IMR-90 (cell line): ENCODE results near the gene SETD2. TPM values are rescaled to one million over a fixed set of nuclear protein-coding genes. Genes with fewer than 3 reads are reported as not detected.
A peak's percentile ranks its signal among the peaks of the same experiment; 100 is the strongest.

Experiments used
- ATAC-seq: fragments of 200-7000 bp; cut with Tn5 transposase; 2 replicates; pipeline ENCODE4 v1.9.1; 2020; ENCODE audit warnings: low read depth, mild to moderate bottlenecking, moderate library complexity
- BruUV-seq: library from RNA; stranded (reverse); fragments of 400-500 nt; replicated peaks from 2 replicates; lab custom pipeline; 2021; lab: Mats Ljungman, UMichigan
- CTCF ChIA-PET: fragments of 300-600 bp; formaldehyde crosslinking; extraction: SDS; loops from one replicate; lab custom pipeline; 2021; ENCODE audit warnings: antibody characterized with exemption; lab: Yijun Ruan, JAX
- POLR2A ChIA-PET: fragments of 300-600 bp; sonication (Branson Sonifier 250); formaldehyde crosslinking; loops from one replicate; lab custom pipeline; 2022; ENCODE audit warnings: antibody characterized with exemption; ENCODE audit not compliant: unreplicated experiment; lab: Charles Lee
- DNase-seq: peaks from one replicate; pipeline ENCODE4 v3.0.0; 2013
- H2AFZ ChIP-seq: replicated peaks from 2 replicates; pipeline ENCODE3; 2013; ENCODE audit warnings: low read length, mild to moderate bottlenecking; ENCODE audit not compliant: poor library complexity
- H2AK5ac ChIP-seq: 2 replicates; pipeline ENCODE4 v1.6.1; 2013; ENCODE audit warnings: low read depth, low read length, inconsistent platforms
- H2AK9ac ChIP-seq: replicated peaks from 2 replicates; pipeline ENCODE3; 2013; ENCODE audit warnings: mild to moderate bottlenecking, low read depth, low read length, moderate library complexity; ENCODE audit not compliant: poor library complexity
- H2BK120ac ChIP-seq: 2 replicates; pipeline ENCODE4 v1.6.1; 2013; ENCODE audit warnings: low read depth, low read length, inconsistent platforms
- H2BK15ac ChIP-seq: 3 replicates; pipeline ENCODE4 v1.6.1; 2013; ENCODE audit warnings: low read depth, low read length, inconsistent platforms
- H2BK20ac ChIP-seq: 2 replicates; pipeline ENCODE4 v1.6.1; 2013; ENCODE audit warnings: low read depth, mild to moderate bottlenecking, inconsistent platforms, low read length, moderate library complexity
- H2BK5ac ChIP-seq: 2 replicates; pipeline ENCODE4 v1.6.1; 2013; ENCODE audit warnings: mild to moderate bottlenecking, low read depth, low read length, inconsistent platforms; ENCODE audit not compliant: poor library complexity, severe bottlenecking
- H3K14ac ChIP-seq: replicated peaks from 2 replicates; pipeline ENCODE4 v1.6.1; 2013; ENCODE audit warnings: low read depth, low read length, inconsistent platforms
- H3K18ac ChIP-seq: 2 replicates; pipeline ENCODE4 v1.6.1; 2013; ENCODE audit warnings: low read depth, low read length, control low read depth
- H3K23ac ChIP-seq: 2 replicates; pipeline ENCODE4 v1.6.1; 2013; ENCODE audit warnings: low read depth, low read length, inconsistent platforms
- H3K27ac ChIP-seq: 2 replicates; pipeline ENCODE4 v1.5.1; 2013; ENCODE audit warnings: mild to moderate bottlenecking, control low read depth, low read length; ENCODE audit not compliant: insufficient read depth
- H3K27me3 ChIP-seq: 2 replicates; pipeline ENCODE4 v1.6.1; 2013; ENCODE audit warnings: low read length; ENCODE audit not compliant: control insufficient read depth, insufficient read depth
- H3K36me3 ChIP-seq: 2 replicates; pipeline ENCODE4 v1.6.1; 2013; ENCODE audit warnings: low read length, mixed read lengths; ENCODE audit not compliant: control insufficient read depth, insufficient read depth
- H3K4ac ChIP-seq: 2 replicates; pipeline ENCODE4 v1.6.1; 2013; ENCODE audit warnings: low read depth, low read length, inconsistent platforms
- H3K4me1 ChIP-seq: 2 replicates; pipeline ENCODE4 v1.6.1; 2013; ENCODE audit warnings: low read length, mixed read lengths; ENCODE audit not compliant: control insufficient read depth, insufficient read depth
- H3K4me2 ChIP-seq: 2 replicates; pipeline ENCODE4 v1.6.1; 2013; ENCODE audit warnings: low read depth, mild to moderate bottlenecking, control low read depth, low read length, moderate library complexity
- H3K4me3 ChIP-seq: 2 replicates; pipeline ENCODE4 v1.5.1; 2013; ENCODE audit warnings: low read depth, mild to moderate bottlenecking, control low read depth, low read length, moderate library complexity; ENCODE audit not compliant: insufficient read depth
- H3K56ac ChIP-seq: 2 replicates; pipeline ENCODE4 v1.6.1; 2013; ENCODE audit warnings: low read length, inconsistent platforms; ENCODE audit not compliant: insufficient read depth; ENCODE audit errors: extremely low read depth
- H3K79me1 ChIP-seq, 2 experiments: 2 replicates each; pipeline ENCODE4 v1.6.1; 2013; ENCODE audit warnings: low read length in 2 of 2, inconsistent platforms in 1 of 2, low read depth in 1 of 2
- H3K9ac ChIP-seq: 2 replicates; pipeline ENCODE4 v1.6.1; 2013; ENCODE audit warnings: low read depth, low read length, control low read depth
- H3K9me1 ChIP-seq: 2 replicates; pipeline ENCODE4 v1.6.1; 2013; ENCODE audit warnings: low read length, inconsistent platforms; ENCODE audit not compliant: insufficient read depth
- H3K9me3 ChIP-seq: 2 replicates; pipeline ENCODE4 v1.6.1; 2013; ENCODE audit warnings: low read length; ENCODE audit not compliant: control insufficient read depth, insufficient read depth
- H4K20me1 ChIP-seq: 2 replicates; pipeline ENCODE4 v1.6.1; 2013; ENCODE audit warnings: low read length, inconsistent platforms; ENCODE audit not compliant: insufficient read depth
- H4K5ac ChIP-seq: 2 replicates; pipeline ENCODE4 v1.6.1; 2013; ENCODE audit warnings: mild to moderate bottlenecking, low read depth, low read length, control low read depth
- H4K8ac ChIP-seq, 2 experiments: 2 replicates each; pipeline ENCODE4 v1.6.1; 2013; ENCODE audit warnings: low read depth in 2 of 2, low read length in 2 of 2, control low read depth in 1 of 2, inconsistent platforms in 1 of 2
- H4K91ac ChIP-seq: 2 replicates; pipeline ENCODE4 v1.6.1; 2013; ENCODE audit warnings: low read depth, low read length, inconsistent platforms; ENCODE audit not compliant: insufficient read depth
- CTCF ChIP-seq: conservative IDR thresholded peaks from 2 replicates; pipeline ENCODE4 v1.5.1; 2012; ENCODE audit warnings: mild to moderate bottlenecking, low read depth, low read length, improper control_type of control experiment
- MAFK ChIP-seq: IDR thresholded peaks from 2 replicates; pipeline ENCODE4 v1.6.1; 2012; ENCODE audit warnings: low read depth, low read length, improper control_type of control experiment
- MAZ ChIP-seq: IDR thresholded peaks from 2 replicates; pipeline ENCODE4 v1.6.1; 2012; ENCODE audit warnings: low read depth, mild to moderate bottlenecking, low read length, improper control_type of control experiment, moderate library complexity, borderline replicate concordance
- NFE2L2 ChIP-seq: fragments of 150-350 bp; IDR thresholded peaks from 2 replicates; pipeline ENCODE4 v1.6.1; 2016; ENCODE audit warnings: low read depth, mild to moderate bottlenecking, low read length
- RAD21 ChIP-seq: IDR thresholded peaks from 2 replicates; pipeline ENCODE4 v1.6.1; 2012; ENCODE audit warnings: low read length, improper control_type of control experiment
- WGBS, 2 experiments: methylation state at CpG; one replicate each; pipeline versions ENCODE4 v1.1.5 to v1.1.7; 2013; ENCODE audit warnings: missing lambda C conversion rate in 2 of 2; ENCODE audit not compliant: insufficient read length in 1 of 2; ENCODE audit errors: extremely low coverage in 2 of 2; 5-methylcytosine and 5-hydroxymethylcytosine counted together
- dilution Hi-C: fragments of 300-500 bp; cut with HindIII; formaldehyde crosslinking; loops from one replicate; pipeline ENCODE4 v1.14.3; 2018; ENCODE audit warnings: low sequenced_read_pairs; ENCODE audit not compliant: unreplicated experiment
- in situ Hi-C: fragments of 300-500 bp; cut with MboI; formaldehyde crosslinking; loops from 3 replicates; pipeline ENCODE4 v1.14.3; 2019; ENCODE audit warnings: low sequenced_read_pairs, inconsistent platforms, mixed read lengths
- intact Hi-C: fragments of 100-400 bp; cut with micrococcal nuclease; formaldehyde crosslinking; loops from 2 replicates; pipeline ENCODE4 v1.10.0; 2022
- polyA plus RNA-seq, 3 experiments: library from polyadenylated mRNA; depleted of rRNA; stranded (reverse); fragments of >200 nt; gene quantifications; 2 replicates each; pipeline ENCODE4 v1.2.3, GENCODE V29; 2012; ENCODE audit warnings: low replicate concordance in 1 of 3
- total RNA-seq: library from RNA; depleted of rRNA; stranded (reverse); fragments of >200 nt; gene quantifications from 2 replicates; pipeline ENCODE4 v1.2.3, GENCODE V29; 2012

Gene SETD2
- total and polyA plus RNA-seq, 2 of the 4 experiments (the other 2 are of a cell fraction) = 18.3 to 20.1 TPM

GRCh38 chr3:47096959-47097358 lies 67.0 kb downstream of the SETD2 start:
- ATAC-seq (peak; percentile 87), DNase-seq (peak; percentile 77)
- peak overlapping the region; percentile 57; the same call in 1 of the 2 replicates for H3K27ac ChIP-seq
- ChIA-PET CTCF (no interaction called here), POLR2A (interaction anchor here (0.6 kb wide), 1 partner anchor 68 kb away, joined by 4 read pairs; no protein-coding TSS in a partner anchor)
- no CpG with 5 or more reads among the region's 1 CpG for WGBS, 2 experiments
- peak overlapping the region; percentile 84 for H2BK20ac ChIP-seq
- H3K9me3 ChIP-seq = no peaks in the 10 kb centered on the region
- H3K18ac ChIP-seq = peak overlapping the region; percentile 27; the same call in 1 of the 2 replicates
- peak overlapping the region; percentile 43; the same call in 1 of the 2 replicates for H3K14ac ChIP-seq
- dilution Hi-C loops (no loop called here), intact Hi-C loops (loop anchor here (10.0 kb wide), 1 partner anchor 228 kb away; no protein-coding TSS in a partner anchor), in situ Hi-C loops (no loop called here)
- H2AK9ac ChIP-seq = no peak overlapping the region
- H3K79me1 ChIP-seq = peaks cover 19 to 57% of the 10 kb centered on the region in 2 experiments
- H3K27me3 ChIP-seq = no peaks in the 10 kb centered on the region
- peak overlapping the region; percentile 57; the same call in 1 of the 2 replicates for H3K56ac ChIP-seq
- peak overlapping the region; percentile 46; the same call in 1 of the 2 replicates for H3K4me2 ChIP-seq
- H2BK120ac ChIP-seq = peak overlapping the region; percentile 65
- H3K36me3 ChIP-seq = peaks cover 7% of the 10 kb centered on the region
- H2AFZ ChIP-seq = no peak overlapping the region
- no peak overlapping the region for H3K9ac ChIP-seq
- 0 out of 3 replicates have a peak overlapping the region, but pooled peaks have one; percentile 33 for H2BK15ac ChIP-seq
- no peak overlapping the region for H3K4me3 ChIP-seq
- H4K91ac ChIP-seq = no peak overlapping the region
- TF ChIP-seq CTCF (no peak), MAFK (peak; percentile 77), MAZ (no peak), NFE2L2 (peak; percentile 63; the same call in 1 of the 2 replicates), RAD21 (no peak)
- peak overlapping the region in 1 of 2 experiments; percentile 61; a peak in 1 of 4 replicates for H4K8ac ChIP-seq
- H2BK5ac ChIP-seq = peak overlapping the region; percentile 48
- no peak overlapping the region; the same call in 1 of the 2 replicates for H3K23ac ChIP-seq
- no peaks in the 10 kb centered on the region for H4K20me1 ChIP-seq
- H3K4ac ChIP-seq = peak overlapping the region; percentile 75; the same call in 1 of the 2 replicates
- no peak overlapping the region for H2AK5ac ChIP-seq
- no TSS peak for BruUV-seq
- H4K5ac ChIP-seq = 0 out of 2 replicates have a peak overlapping the region, but pooled peaks have one; percentile 12
- peaks cover 6% of the 10 kb centered on the region; the same call in 1 of the 2 replicates for H3K9me1 ChIP-seq
- H3K4me1 ChIP-seq = peaks cover 9% of the 10 kb centered on the region
